BLaER1 (cell line): ENCODE measurements around the gene CELA3B.

Experiments
- H3K27ac ChIP-seq: shearing (Covaris generic); formaldehyde crosslinking; 2 replicates; pipeline ENCODE4 v1.8.1; 2022
- H3K27me3 ChIP-seq: shearing (Covaris generic); formaldehyde crosslinking; 2 replicates; pipeline ENCODE4 v1.8.1; 2022
- H3K36me3 ChIP-seq: shearing (Covaris generic); formaldehyde crosslinking; 2 replicates; pipeline ENCODE4 v1.8.1; 2022
- H3K4me1 ChIP-seq: shearing (Covaris generic); formaldehyde crosslinking; 2 replicates; pipeline ENCODE4 v1.8.1; 2022
- H3K4me2 ChIP-seq: shearing (Covaris generic); formaldehyde crosslinking; 2 replicates; pipeline ENCODE4 v1.8.1; 2022
- H3K4me3 ChIP-seq: shearing (Covaris generic); formaldehyde crosslinking; 2 replicates; pipeline ENCODE4 v1.8.1; 2022
- H3K9ac ChIP-seq: shearing (Covaris generic); formaldehyde crosslinking; 2 replicates; pipeline ENCODE4 v1.8.1; 2022
- H3K9me3 ChIP-seq: shearing (Covaris generic); formaldehyde crosslinking; 2 replicates; pipeline ENCODE4 v1.8.1; 2022
- H4K20me1 ChIP-seq: shearing (Covaris generic); formaldehyde crosslinking; 2 replicates; pipeline ENCODE4 v1.8.1; 2022
- Cebpa-rat ChIP-seq: shearing (Covaris generic); IDR thresholded peaks from 2 replicates; pipeline ENCODE4 v1.8.1; 2022

Gene CELA3B

DNA sequence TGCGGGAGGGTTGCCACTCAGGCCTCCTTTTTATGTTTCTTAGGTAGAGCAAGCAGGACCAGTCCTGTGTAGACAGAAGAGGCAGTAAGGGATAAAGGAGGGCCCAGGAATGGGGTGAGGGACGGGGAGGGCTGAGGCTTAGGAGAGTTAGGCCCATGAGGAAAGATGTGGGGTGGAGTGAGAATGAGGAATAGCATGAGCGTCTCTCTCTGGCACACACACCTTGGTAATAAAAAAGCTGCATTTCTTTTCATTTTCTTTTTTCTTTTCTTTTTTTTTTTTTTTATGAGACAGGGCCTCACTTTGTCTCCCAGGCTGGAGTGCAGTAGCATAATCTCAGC, 32.1 kb upstream of the CELA3B start:
- no peaks in the 10 kb centered on the region for H3K36me3 ChIP-seq
- H4K20me1 ChIP-seq: no peaks in the 10 kb centered on the region
- H3K27me3 ChIP-seq: no peaks in the 10 kb centered on the region
- no peak overlapping the region for H3K4me3 ChIP-seq
- no peak overlapping the region for H3K4me2 ChIP-seq
- H3K9ac ChIP-seq: no peak overlapping the region
- TF ChIP-seq Cebpa-rat: no peak
- H3K9me3 ChIP-seq: no peaks in the 10 kb centered on the region
- H3K27ac ChIP-seq: no peak overlapping the region
- H3K4me1 ChIP-seq: peaks cover 10% of the 10 kb centered on the region

GRCh38 chr1:21946836-21947587, 29.8 kb upstream of the CELA3B start:
- Histone ChIP-seq H3K27me3 (no peaks in the 10 kb centered on the region), H3K4me2 (0 out of 2 replicates have a peak overlapping the region, but pooled peaks have one; percentile 1)
- TF ChIP-seq Cebpa-rat: no peak

GRCh38 chr1:21950734-21951133, 26.1 kb upstream of the CELA3B start:
- Histone ChIP-seq H3K27me3 (no peaks in the 10 kb centered on the region), H3K9me3 (no peaks in the 10 kb centered on the region), H3K4me2 (no peak overlapping the region), H3K4me1 (peaks cover 5% of the 10 kb centered on the region), H3K36me3 (no peaks in the 10 kb centered on the region), H3K4me3 (no peak overlapping the region), H3K27ac (no peak overlapping the region), H4K20me1 (no peaks in the 10 kb centered on the region), H3K9ac (no peak overlapping the region)
- no peak for TF ChIP-seq Cebpa-rat

More at GRCh38 chr1:21946836-21947587, 29.8 kb upstream of the CELA3B start:
- Histone ChIP-seq H3K9me3 (no peaks in the 10 kb centered on the region), H4K20me1 (no peaks in the 10 kb centered on the region), H3K4me1 (no peaks in the 10 kb centered on the region), H3K27ac (no peak overlapping the region), H3K4me3 (no peak overlapping the region), H3K36me3 (no peaks in the 10 kb centered on the region), H3K9ac (no peak overlapping the region)

GRCh38 chr1:21951226-21951870, 25.5 kb upstream of the CELA3B start:
- Histone ChIP-seq H3K9ac (no peak overlapping the region), H3K27me3 (no peaks in the 10 kb centered on the region), H3K4me1 (peaks cover 10% of the 10 kb centered on the region), H4K20me1 (no peaks in the 10 kb centered on the region), H3K36me3 (no peaks in the 10 kb centered on the region), H3K27ac (no peak overlapping the region), H3K9me3 (no peaks in the 10 kb centered on the region), H3K4me3 (no peak overlapping the region), H3K4me2 (no peak overlapping the region)
- no peak for TF ChIP-seq Cebpa-rat

- no peak overlapping the region for H3K27ac ChIP-seq
- no peaks in the 10 kb centered on the region for H3K9me3 ChIP-seq
- peaks cover 26% of the 10 kb centered on the region for H3K4me1 ChIP-seq
- no peak for TF ChIP-seq Cebpa-rat
- no peak overlapping the region for H3K9ac ChIP-seq
- no peaks in the 10 kb centered on the region for H3K27me3 ChIP-seq
- H3K4me3 ChIP-seq: no peak overlapping the region
- no peak overlapping the region for H3K4me2 ChIP-seq
- H4K20me1 ChIP-seq: no peaks in the 10 kb centered on the region
- no peaks in the 10 kb centered on the region for H3K36me3 ChIP-seq
These were observed 23.9 kb upstream of the CELA3B start for GRCh38 chr1:21952786-21953520.

DNA sequence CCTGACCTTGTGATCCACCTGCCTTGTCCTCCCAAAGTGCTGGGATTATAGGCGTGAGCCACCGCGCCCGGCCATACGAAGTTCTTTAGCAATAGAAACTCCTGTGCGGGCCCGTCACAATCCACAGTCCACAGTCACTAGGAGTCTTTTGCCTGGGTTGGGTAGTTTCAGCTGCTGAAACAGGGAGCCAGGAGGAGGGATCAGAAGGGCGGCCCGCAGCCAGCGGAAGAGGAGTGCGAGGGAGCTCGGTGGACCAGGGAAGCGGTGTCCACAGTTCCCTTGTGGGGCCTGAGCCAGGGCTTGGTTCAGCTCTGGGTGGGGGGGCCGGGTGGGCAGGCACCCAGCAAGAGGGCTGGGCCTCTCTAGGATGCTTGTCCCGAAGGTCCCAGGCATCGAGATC, 21.8 kb upstream of the CELA3B start:
- H3K27me3 ChIP-seq: no peaks in the 10 kb centered on the region
- no peak for TF ChIP-seq Cebpa-rat
- peaks cover 47% of the 10 kb centered on the region for H3K4me1 ChIP-seq
- H3K9me3 ChIP-seq: no peaks in the 10 kb centered on the region
- H3K9ac ChIP-seq: no peak overlapping the region
- H3K36me3 ChIP-seq: no peaks in the 10 kb centered on the region
- H3K4me3 ChIP-seq: no peak overlapping the region
- H3K27ac ChIP-seq: no peak overlapping the region
- no peak overlapping the region for H3K4me2 ChIP-seq
- no peaks in the 10 kb centered on the region for H4K20me1 ChIP-seq

DNA sequence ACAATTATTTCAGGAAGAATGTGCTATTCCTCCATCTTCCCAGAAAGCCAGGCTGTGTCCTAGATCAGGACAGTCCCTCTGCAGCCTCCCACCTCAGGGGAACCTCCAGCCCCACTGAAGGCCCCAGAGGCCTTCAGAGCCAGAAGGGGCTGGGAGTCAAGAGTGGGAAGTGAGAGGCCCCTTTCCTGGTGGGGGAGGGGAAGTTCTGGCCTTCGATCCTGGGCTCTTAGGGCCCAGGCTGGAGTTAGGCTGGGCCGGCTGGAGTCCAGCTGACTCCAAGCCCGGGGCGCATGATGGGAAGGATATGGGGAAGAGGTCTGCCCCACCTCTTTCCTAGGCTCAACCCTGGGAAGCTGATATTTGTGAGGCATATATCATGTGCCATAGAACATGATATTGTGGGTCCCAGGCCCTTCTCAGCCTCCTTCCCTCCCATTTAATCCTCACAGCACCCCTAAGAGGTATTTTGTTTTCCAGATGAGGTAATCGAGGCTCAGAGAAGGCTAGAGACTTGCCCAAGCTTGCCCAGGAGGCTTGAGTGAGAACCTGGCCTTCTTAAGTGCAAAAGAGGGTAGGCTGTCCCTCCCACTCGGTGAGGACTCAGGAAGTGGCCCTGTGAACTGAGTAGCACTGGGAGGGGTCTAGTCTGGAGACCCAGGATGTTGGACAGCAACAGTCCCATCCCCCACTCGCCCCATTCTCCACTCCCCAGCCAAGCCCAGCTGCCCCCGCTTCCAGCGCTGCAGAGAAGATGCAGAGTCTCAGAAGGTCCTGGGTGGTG, 21.1 kb upstream of the CELA3B start:
- Histone ChIP-seq H3K4me3 (no peak overlapping the region), H3K9ac (no peak overlapping the region), H3K27ac (peak overlapping the region; percentile 58), H3K4me1 (peaks cover 50% of the 10 kb centered on the region), H4K20me1 (no peaks in the 10 kb centered on the region), H3K36me3 (no peaks in the 10 kb centered on the region), H3K9me3 (no peaks in the 10 kb centered on the region), H3K27me3 (no peaks in the 10 kb centered on the region), H3K4me2 (peak overlapping the region; percentile 39)
- TF ChIP-seq Cebpa-rat: no peak

DNA sequence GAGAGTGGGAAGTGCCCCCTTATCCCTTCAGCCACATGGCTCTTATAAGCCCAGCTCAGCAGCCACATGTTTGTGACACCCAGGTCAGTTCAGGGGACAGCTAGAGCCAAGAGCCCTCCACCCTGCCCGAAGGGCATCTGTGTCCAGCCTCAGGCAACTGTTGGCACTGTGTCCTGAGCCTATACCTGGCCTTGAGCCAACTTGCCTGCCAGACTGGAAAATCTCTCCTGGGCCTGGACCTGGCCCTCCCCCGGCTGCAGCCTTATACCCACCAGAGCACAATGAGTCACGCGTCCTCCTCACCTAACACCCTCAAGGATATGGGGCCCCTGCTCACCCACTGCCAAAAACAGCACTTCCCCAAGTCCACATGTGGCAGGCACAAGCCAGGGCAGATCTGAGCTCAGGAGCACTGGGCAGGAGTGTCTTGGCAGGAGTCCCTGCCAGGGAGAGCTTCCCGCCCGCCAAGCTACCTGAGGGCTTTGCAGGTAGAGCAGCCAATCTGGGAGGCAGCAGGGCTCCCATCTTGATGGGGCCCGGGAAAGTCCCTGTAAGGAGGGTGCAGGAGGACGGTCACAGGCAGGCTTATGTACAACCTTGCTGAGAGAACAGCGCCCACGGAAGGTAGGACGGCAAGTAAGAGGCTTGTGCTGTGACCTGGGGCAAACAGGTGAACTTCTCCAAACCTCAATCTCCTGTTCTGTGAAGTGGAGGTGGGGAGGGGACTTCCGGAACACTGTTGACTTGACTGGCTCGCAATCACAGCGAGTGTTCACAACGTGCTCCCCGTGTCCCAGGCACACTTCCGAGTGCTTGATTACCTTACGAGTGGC, 19.9 kb upstream of the CELA3B start:
- no peak overlapping the region for H3K9ac ChIP-seq
- H3K4me3 ChIP-seq: no peak overlapping the region
- peaks cover 57% of the 10 kb centered on the region for H3K4me1 ChIP-seq
- H3K9me3 ChIP-seq: no peaks in the 10 kb centered on the region
- no peaks in the 10 kb centered on the region for H3K36me3 ChIP-seq
- no peaks in the 10 kb centered on the region for H4K20me1 ChIP-seq
- TF ChIP-seq Cebpa-rat: no peak
- peak overlapping the region; percentile 20 for H3K27ac ChIP-seq
- H3K27me3 ChIP-seq: no peaks in the 10 kb centered on the region
- H3K4me2 ChIP-seq: peak overlapping the region; percentile 70

DNA sequence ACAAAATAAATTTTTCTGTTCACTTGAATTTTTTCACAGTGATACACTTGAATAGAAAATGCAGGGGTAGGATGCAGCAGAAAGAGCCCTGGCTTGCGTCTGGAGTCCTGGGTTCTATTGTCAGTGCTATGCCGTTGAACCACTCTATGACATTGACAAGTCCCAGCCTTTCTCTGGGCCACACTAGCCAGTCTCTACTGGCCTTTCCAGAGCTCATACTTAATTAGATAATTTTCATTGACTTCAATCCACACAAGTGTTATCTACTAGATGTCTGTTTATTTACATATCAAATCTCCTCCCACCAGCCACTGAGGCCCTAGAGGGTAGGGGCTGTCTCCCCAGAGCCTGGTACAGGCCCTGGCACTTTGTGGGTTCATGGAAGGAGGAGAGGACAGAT, 15.5 kb upstream of the CELA3B start:
- H3K4me3 ChIP-seq: no peak overlapping the region
- H3K4me2 ChIP-seq: peak overlapping the region; percentile 24; the same call in 1 of the 2 replicates
- no peak for TF ChIP-seq Cebpa-rat
- peak overlapping the region; percentile 14 for H3K27ac ChIP-seq
- H3K27me3 ChIP-seq: no peaks in the 10 kb centered on the region
- H3K36me3 ChIP-seq: no peaks in the 10 kb centered on the region
- H3K4me1 ChIP-seq: peaks cover 56% of the 10 kb centered on the region
- no peaks in the 10 kb centered on the region for H4K20me1 ChIP-seq
- 0 out of 2 replicates have a peak overlapping the region, but pooled peaks have one; percentile 34 for H3K9ac ChIP-seq
- H3K9me3 ChIP-seq: no peaks in the 10 kb centered on the region
